MM.1S (cell line): ENCODE measurements around the gene SLC47A1.

Experiments
- EZH2 ChIP-seq: fragments of 300-600 bp; sonication (generic); optimal IDR thresholded peaks from 2 replicates; pipeline ENCODE3; 2017; ENCODE audit warnings: low read depth, mild to moderate bottlenecking, antibody characterized with exemption, low read length, mixed read lengths
- EZH2phosphoT487 ChIP-seq: fragments of 300-600 bp; sonication (generic); IDR thresholded peaks from 2 replicates; pipeline ENCODE4 v1.6.1; 2018; ENCODE audit warnings: antibody characterized with exemption, low read length
- TF ChIP-seq, protein P1 (sequence below): fragments of 300-600 bp; sonication (generic); IDR thresholded peaks from 2 replicates; pipeline ENCODE4 v1.5.1; 2016; ENCODE audit warnings: antibody characterized with exemption, low read length, mixed read lengths

DNA sequence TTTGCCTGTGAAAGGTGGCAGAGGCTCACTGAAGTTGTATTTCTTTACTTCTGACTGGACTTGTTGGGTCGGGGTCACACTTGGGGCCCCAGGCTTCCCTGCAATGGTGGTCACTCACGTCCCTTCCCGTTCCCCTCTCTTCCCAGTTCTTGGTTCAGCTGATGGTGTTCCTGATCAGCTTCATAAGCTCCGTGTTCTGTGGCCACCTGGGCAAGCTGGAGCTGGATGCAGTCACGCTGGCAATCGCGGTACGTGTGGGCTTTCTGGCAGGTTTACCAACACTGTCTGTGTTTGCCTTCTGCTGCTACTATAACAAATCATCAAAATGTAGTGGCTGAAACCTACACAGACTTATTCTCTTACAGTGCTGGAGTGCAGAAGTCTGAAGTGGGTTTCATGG, 8.6 kb downstream of the SLC47A1 start:
- TF ChIP-seq, protein P1, sequence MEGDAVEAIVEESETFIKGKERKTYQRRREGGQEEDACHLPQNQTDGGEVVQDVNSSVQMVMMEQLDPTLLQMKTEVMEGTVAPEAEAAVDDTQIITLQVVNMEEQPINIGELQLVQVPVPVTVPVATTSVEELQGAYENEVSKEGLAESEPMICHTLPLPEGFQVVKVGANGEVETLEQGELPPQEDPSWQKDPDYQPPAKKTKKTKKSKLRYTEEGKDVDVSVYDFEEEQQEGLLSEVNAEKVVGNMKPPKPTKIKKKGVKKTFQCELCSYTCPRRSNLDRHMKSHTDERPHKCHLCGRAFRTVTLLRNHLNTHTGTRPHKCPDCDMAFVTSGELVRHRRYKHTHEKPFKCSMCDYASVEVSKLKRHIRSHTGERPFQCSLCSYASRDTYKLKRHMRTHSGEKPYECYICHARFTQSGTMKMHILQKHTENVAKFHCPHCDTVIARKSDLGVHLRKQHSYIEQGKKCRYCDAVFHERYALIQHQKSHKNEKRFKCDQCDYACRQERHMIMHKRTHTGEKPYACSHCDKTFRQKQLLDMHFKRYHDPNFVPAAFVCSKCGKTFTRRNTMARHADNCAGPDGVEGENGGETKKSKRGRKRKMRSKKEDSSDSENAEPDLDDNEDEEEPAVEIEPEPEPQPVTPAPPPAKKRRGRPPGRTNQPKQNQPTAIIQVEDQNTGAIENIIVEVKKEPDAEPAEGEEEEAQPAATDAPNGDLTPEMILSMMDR: no peak
- TF ChIP-seq EZH2: no peak
- no peak for TF ChIP-seq EZH2phosphoT487
